H9 (cell line): ENCODE results near the gene C1orf226. TPM values are rescaled to one million over a fixed set of nuclear protein-coding genes. Genes with fewer than 3 reads are reported as not detected.
A peak's percentile ranks its signal among the peaks of the same experiment; 100 is the strongest.

Experiments
- DNase-seq: peaks from one replicate; pipeline ENCODE4 v3.0.0-alpha.2; 2017
- H2AFZ ChIP-seq: one replicate; pipeline ENCODE4 v1.6.1; 2013; ENCODE audit warnings: mild to moderate bottlenecking, low read length, control low read depth, moderate library complexity
- H2AK5ac ChIP-seq: 2 replicates; pipeline ENCODE4 v1.6.1; 2013; ENCODE audit warnings: low read length, control low read depth, mixed read lengths; ENCODE audit not compliant: insufficient read length
- H2BK120ac ChIP-seq: one replicate; pipeline ENCODE4 v1.6.1; 2013; ENCODE audit warnings: low read depth, mild to moderate bottlenecking, low read length, control low read depth, inconsistent platforms; ENCODE audit not compliant: poor library complexity, severe bottlenecking
- H2BK12ac ChIP-seq: 2 replicates; pipeline ENCODE4 v1.6.1; 2013; ENCODE audit warnings: low read length, control low read depth, mixed read lengths, low read depth; ENCODE audit not compliant: insufficient read length
- H2BK15ac ChIP-seq: 2 replicates; pipeline ENCODE4 v1.6.1; 2013; ENCODE audit warnings: low read depth, low read length, control low read depth
- H2BK20ac ChIP-seq: one replicate; pipeline ENCODE4 v1.6.1; 2013; ENCODE audit warnings: low read depth, mild to moderate bottlenecking, low read length, control low read depth, inconsistent platforms; ENCODE audit not compliant: poor library complexity, severe bottlenecking
- H2BK5ac ChIP-seq: 2 replicates; pipeline ENCODE4 v1.6.1; 2013; ENCODE audit warnings: low read length, control low read depth, mixed read lengths; ENCODE audit not compliant: insufficient read length
- H3K14ac ChIP-seq: 2 replicates; pipeline ENCODE4 v1.6.1; 2013; ENCODE audit warnings: low read length, control low read depth; ENCODE audit not compliant: insufficient read depth
- H3K18ac ChIP-seq: 2 replicates; pipeline ENCODE4 v1.6.1; 2013; ENCODE audit warnings: low read depth, mild to moderate bottlenecking, mixed read lengths, low read length, control low read depth; ENCODE audit not compliant: insufficient read length
- H3K23ac ChIP-seq: 2 replicates; pipeline ENCODE4 v1.6.1; 2013; ENCODE audit warnings: low read length, control low read depth, mixed read lengths, low read depth; ENCODE audit not compliant: insufficient read length
- H3K23me2 ChIP-seq: 2 replicates; pipeline ENCODE4 v1.6.1; 2013; ENCODE audit warnings: low read depth, mild to moderate bottlenecking, mixed read lengths, low read length, control low read depth; ENCODE audit not compliant: insufficient read length, poor library complexity, severe bottlenecking
- H3K27ac ChIP-seq: 2 replicates; pipeline ENCODE4 v1.5.1; 2013; ENCODE audit warnings: low read length, control low read depth, mixed read lengths, low read depth; ENCODE audit not compliant: insufficient read length
- H3K27me3 ChIP-seq: 2 replicates; pipeline ENCODE4 v1.6.1; 2013; ENCODE audit warnings: low read length, control low read depth, inconsistent platforms; ENCODE audit not compliant: insufficient read depth
- H3K4ac ChIP-seq: 2 replicates; pipeline ENCODE4 v1.6.1; 2013; ENCODE audit warnings: low read depth, mild to moderate bottlenecking, control low read depth, inconsistent platforms, low read length, moderate library complexity
- H3K4me1 ChIP-seq: 2 replicates; pipeline ENCODE4 v1.6.1; 2013; ENCODE audit warnings: low read length, control low read depth, inconsistent platforms; ENCODE audit not compliant: insufficient read depth
- H3K4me2 ChIP-seq: 2 replicates; pipeline ENCODE4 v1.6.1; 2013; ENCODE audit warnings: low read length, control low read depth, mixed read lengths; ENCODE audit not compliant: insufficient read length, insufficient read depth
- H3K56ac ChIP-seq: 2 replicates; pipeline ENCODE4 v1.6.1; 2013; ENCODE audit warnings: low read depth, mild to moderate bottlenecking, mixed read lengths, low read length, control low read depth; ENCODE audit not compliant: insufficient read length
- H3K79me1 ChIP-seq: 2 replicates; pipeline ENCODE4 v1.6.1; 2013; ENCODE audit warnings: low read depth, mild to moderate bottlenecking, moderate library complexity, low read length, control low read depth, inconsistent platforms; ENCODE audit not compliant: insufficient read depth, poor library complexity, severe bottlenecking
- H3K79me2 ChIP-seq: 2 replicates; pipeline ENCODE4 v1.6.1; 2013; ENCODE audit warnings: low read length, control low read depth, inconsistent platforms; ENCODE audit not compliant: insufficient read depth
- H3K9ac ChIP-seq: 2 replicates; pipeline ENCODE4 v1.6.1; 2013; ENCODE audit warnings: low read length, control low read depth, mixed read lengths; ENCODE audit not compliant: insufficient read length; ENCODE audit errors: extremely low read depth
- H3K9me3 ChIP-seq: one replicate; pipeline ENCODE4 v1.6.1; 2013; ENCODE audit warnings: low read depth, low read length, inconsistent platforms; ENCODE audit not compliant: control insufficient read depth
- H3T11ph ChIP-seq: one replicate; pipeline ENCODE4 v1.6.1; 2013; ENCODE audit warnings: mild to moderate bottlenecking, low read length, control low read depth, inconsistent platforms
- H4K20me1 ChIP-seq: one replicate; pipeline ENCODE4 v1.6.1; 2013; ENCODE audit not compliant: control insufficient read depth, insufficient read length, insufficient read depth
- H4K5ac ChIP-seq: 2 replicates; pipeline ENCODE4 v1.6.1; 2013; ENCODE audit warnings: low read depth, mild to moderate bottlenecking, mixed read lengths, low read length, control low read depth; ENCODE audit not compliant: insufficient read length
- H4K8ac ChIP-seq: replicated peaks from 2 replicates; pipeline ENCODE4 v1.6.1; 2013; ENCODE audit warnings: low read length, control low read depth, mixed read lengths, low read depth; ENCODE audit not compliant: insufficient read length
- H4K91ac ChIP-seq: 2 replicates; pipeline ENCODE4 v1.6.1; 2013; ENCODE audit warnings: low read depth, mild to moderate bottlenecking, moderate library complexity, mixed read lengths, low read length, control low read depth; ENCODE audit not compliant: insufficient read length
- H3K27ac Mint-ChIP-seq, 3 experiments: 2 replicates in 2 of 3; 3 replicates in 1 of 3; pipeline ENCODE4 v1.8.0; 2020 to 2021; ENCODE audit warnings: mixed read lengths in 3 of 3, mild to moderate bottlenecking in 1 of 3, moderate library complexity in 1 of 3
- H3K27me3 Mint-ChIP-seq: 2 replicates; pipeline ENCODE4 v1.8.0; 2021; ENCODE audit warnings: low read depth, mild to moderate bottlenecking, moderate library complexity, mixed read lengths
- H3K36me3 Mint-ChIP-seq, 3 experiments: 2 replicates in 2 of 3; 3 replicates in 1 of 3; pipeline ENCODE4 v1.8.0; 2020 to 2021; ENCODE audit warnings: low read depth in 3 of 3, mixed read lengths in 3 of 3; ENCODE audit not compliant: insufficient read depth in 1 of 3
- H3K4me1 Mint-ChIP-seq, 2 experiments: 2 replicates each; pipeline ENCODE4 v1.8.0; 2020; ENCODE audit warnings: mixed read lengths in 2 of 2
- H3K4me3 Mint-ChIP-seq, 2 experiments: 2 replicates in 1 of 2; 3 replicates in 1 of 2; pipeline ENCODE4 v1.8.0; 2020 to 2021; ENCODE audit warnings: mild to moderate bottlenecking in 2 of 2, mixed read lengths in 2 of 2, moderate library complexity in 1 of 2
- H3K9me3 Mint-ChIP-seq, 2 experiments: 2 replicates in 1 of 2; 3 replicates in 1 of 2; pipeline ENCODE4 v1.8.0; 2020; ENCODE audit warnings: mild to moderate bottlenecking in 2 of 2, mixed read lengths in 2 of 2, moderate library complexity in 1 of 2
- WGBS: extraction: QIAGEN DNeasy Blood & Tissue Kit; methylation state at CpG from one replicate; pipeline ENCODE4 v1.1.7; 2013; ENCODE audit warnings: missing lambda C conversion rate, low lambda C conversion rate, mixed read lengths; ENCODE audit not compliant: insufficient read length; ENCODE audit errors: extremely low coverage; 5-methylcytosine and 5-hydroxymethylcytosine counted together
- total RNA-seq: library from RNA; stranded (reverse); gene quantifications from 2 replicates; pipeline ENCODE4 v1.2.1, GENCODE V29; 2021
- TF ChIP-seq, protein P1 (sequence below): fragments of 200-600 bp; sonication (generic); conservative IDR thresholded peaks from 3 replicates; pipeline ENCODE4 v1.8.0; 2021; ENCODE audit warnings: antibody characterized with exemption, mild to moderate bottlenecking

C1orf226 gene
- total RNA-seq, 1 experiment from 2014 or later, result 11.5 TPM

DNA sequence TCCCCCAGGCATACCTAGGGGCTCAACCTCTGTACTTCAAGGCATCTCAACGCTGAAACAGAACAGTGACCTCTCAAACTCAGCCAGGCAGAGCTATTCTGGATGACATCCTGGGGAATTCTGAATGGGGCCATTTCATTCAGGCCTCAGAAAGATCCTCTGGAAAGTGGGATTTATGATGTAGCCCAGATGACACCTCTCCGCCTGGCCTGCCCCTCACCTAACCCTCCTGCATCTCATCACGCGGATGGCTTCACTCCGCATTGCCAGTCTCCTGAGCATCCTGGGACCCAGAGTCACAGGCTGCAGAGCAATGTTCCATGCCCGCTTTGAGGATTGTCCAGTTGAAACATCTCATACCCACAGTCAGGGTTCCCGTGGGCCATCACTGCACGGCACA lies 6.1 kb upstream of the C1orf226 start:
- Histone ChIP-seq H3K23ac (no peak overlapping the region), H3K27me3 (no peaks in the 10 kb centered on the region), H3K79me2 (no peaks in the 10 kb centered on the region), H3K18ac (no peak overlapping the region), H2BK5ac (no peak overlapping the region), H2BK12ac (no peak overlapping the region), H2BK20ac (no peak overlapping the region), H2BK120ac (no peak overlapping the region), H4K91ac (no peak overlapping the region), H2AK5ac (no peak overlapping the region), H2AFZ (no peak overlapping the region), H4K20me1 (no peaks in the 10 kb centered on the region), H3K9ac (no peak overlapping the region), H3K14ac (no peak overlapping the region), H4K5ac (no peak overlapping the region), H3K79me1 (no peaks in the 10 kb centered on the region), H4K8ac (no peak overlapping the region), H3K27ac (no peak overlapping the region), H3K4me2 (no peak overlapping the region), H3K9me3 (no peaks in the 10 kb centered on the region), H2BK15ac (no peak overlapping the region), H3K56ac (no peak overlapping the region), H3T11ph (no peak overlapping the region), H3K4ac (no peak overlapping the region), H3K23me2 (no peaks in the 10 kb centered on the region), H3K4me1 (no peaks in the 10 kb centered on the region)
- H3K9me3 Mint-ChIP-seq, result no peaks in the 10 kb centered on the region
- H3K4me3 Mint-ChIP-seq, result no peak overlapping the region
- H3K36me3 Mint-ChIP-seq, result peaks cover 0 to 8% (median 2%) of the 10 kb centered on the region in 3 experiments; a peak in 3 of 7 replicates
- TF ChIP-seq, protein P1, sequence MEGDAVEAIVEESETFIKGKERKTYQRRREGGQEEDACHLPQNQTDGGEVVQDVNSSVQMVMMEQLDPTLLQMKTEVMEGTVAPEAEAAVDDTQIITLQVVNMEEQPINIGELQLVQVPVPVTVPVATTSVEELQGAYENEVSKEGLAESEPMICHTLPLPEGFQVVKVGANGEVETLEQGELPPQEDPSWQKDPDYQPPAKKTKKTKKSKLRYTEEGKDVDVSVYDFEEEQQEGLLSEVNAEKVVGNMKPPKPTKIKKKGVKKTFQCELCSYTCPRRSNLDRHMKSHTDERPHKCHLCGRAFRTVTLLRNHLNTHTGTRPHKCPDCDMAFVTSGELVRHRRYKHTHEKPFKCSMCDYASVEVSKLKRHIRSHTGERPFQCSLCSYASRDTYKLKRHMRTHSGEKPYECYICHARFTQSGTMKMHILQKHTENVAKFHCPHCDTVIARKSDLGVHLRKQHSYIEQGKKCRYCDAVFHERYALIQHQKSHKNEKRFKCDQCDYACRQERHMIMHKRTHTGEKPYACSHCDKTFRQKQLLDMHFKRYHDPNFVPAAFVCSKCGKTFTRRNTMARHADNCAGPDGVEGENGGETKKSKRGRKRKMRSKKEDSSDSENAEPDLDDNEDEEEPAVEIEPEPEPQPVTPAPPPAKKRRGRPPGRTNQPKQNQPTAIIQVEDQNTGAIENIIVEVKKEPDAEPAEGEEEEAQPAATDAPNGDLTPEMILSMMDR, result no peak
- H3K27me3 Mint-ChIP-seq, result no peaks in the 10 kb centered on the region
- no peaks in the 10 kb centered on the region for H3K4me1 Mint-ChIP-seq
- no CpG with 5 or more reads among the region's 8 CpGs for whole genome bisulfite sequencing
- H3K27ac Mint-ChIP-seq, result peak overlapping the region in 1 of 3 experiments; percentile 15; a peak in 1 of 7 replicates
- no peak for DNase-seq
